22Rv1 (cell line): ENCODE results near the gene ETFB.

Source experiments
- CTCF ChIP-seq: fragments of 450-650 bp; IDR thresholded peaks from 2 replicates; pipeline ENCODE4 v1.5.1; 2017; ENCODE audit warnings: mild to moderate bottlenecking
- ZFX ChIP-seq: fragments of 450-650 bp; IDR thresholded peaks from 2 replicates; pipeline ENCODE4 v1.6.1; 2017; ENCODE audit warnings: antibody characterized with exemption, borderline replicate concordance

- TF ChIP-seq CTCF (no peak), ZFX (no peak)
Measured at GRCh38 chr19:51316688-51317087, 49.5 kb downstream of the ETFB start.
